Neural crest cell (in vitro differentiated cells): ENCODE measurements around the gene PIK3CG. TPM values are rescaled to one million over a fixed set of nuclear protein-coding genes. Genes with fewer than 3 reads are reported as not detected.
"Not testable (repeated sequence)": the region's sequence is repeated elsewhere in the genome, so short reads cannot be mapped to it uniquely, and the experiment has no call there.

Experiments
- DNase-seq: peaks from one replicate; pipeline ENCODE4 v3.0.0; 2021; ENCODE audit warnings: low read depth, mixed read lengths, low spot score
- H3K27ac Mint-ChIP-seq: one replicate; pipeline ENCODE4 v1.8.0; 2021; ENCODE audit warnings: mild to moderate bottlenecking, mixed read lengths; ENCODE audit not compliant: unreplicated experiment
- H3K27me3 Mint-ChIP-seq: 2 replicates; pipeline ENCODE4 v1.8.0; 2021; ENCODE audit warnings: low read depth, mild to moderate bottlenecking, mixed read lengths
- H3K36me3 Mint-ChIP-seq: 2 replicates; pipeline ENCODE4 v1.8.0; 2021; ENCODE audit warnings: low read depth, mild to moderate bottlenecking, mixed read lengths
- H3K4me1 Mint-ChIP-seq: 2 replicates; pipeline ENCODE4 v1.8.0; 2021; ENCODE audit warnings: mixed read lengths
- H3K4me3 Mint-ChIP-seq: one replicate; pipeline ENCODE4 v1.8.0; 2021; ENCODE audit warnings: mild to moderate bottlenecking, mixed read lengths
- H3K9me3 Mint-ChIP-seq: 2 replicates; pipeline ENCODE4 v1.8.0; 2021; ENCODE audit warnings: mixed read lengths
- total RNA-seq: library from RNA; stranded (reverse); gene quantifications from 2 replicates; pipeline ENCODE4 v1.2.1, GENCODE V29; 2021
- TF ChIP-seq, protein P1 (sequence below): fragments of 200-600 bp; sonication (generic); conservative IDR thresholded peaks from 2 replicates; pipeline ENCODE4 v1.5.0; 2021; ENCODE audit warnings: antibody characterized with exemption, mild to moderate bottlenecking

Gene PIK3CG
- total RNA-seq, 1 donor from 2014 or later: not detected

DNA sequence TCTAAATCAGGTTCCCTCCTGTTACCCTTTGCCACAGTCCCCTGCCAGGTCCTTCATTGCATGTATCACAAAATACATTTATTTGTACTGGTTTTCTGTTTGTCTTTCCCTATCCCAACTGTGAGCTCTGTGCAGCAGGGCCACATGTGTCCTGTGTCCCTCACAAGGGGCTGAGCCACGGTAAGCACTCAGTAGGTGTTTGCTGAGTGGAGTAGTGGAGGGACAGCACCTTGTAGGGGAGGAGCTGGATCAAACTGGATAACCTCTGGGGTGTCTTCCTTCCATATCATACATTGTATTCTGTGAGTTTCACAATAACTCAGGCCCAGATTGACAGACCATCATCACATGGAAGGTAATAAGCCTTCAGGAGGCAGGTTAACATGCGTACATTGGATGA lies 25.9 kb downstream of the PIK3CG start:
- Mint-ChIP-seq H3K9me3 (no peaks in the 10 kb centered on the region), H3K27ac (no peak overlapping the region), H3K4me1 (no peaks in the 10 kb centered on the region), H3K36me3 (no peaks in the 10 kb centered on the region), H3K4me3 (no peak overlapping the region), H3K27me3 (no peaks in the 10 kb centered on the region)
- no peak for DNase-seq
- TF ChIP-seq, protein P1, sequence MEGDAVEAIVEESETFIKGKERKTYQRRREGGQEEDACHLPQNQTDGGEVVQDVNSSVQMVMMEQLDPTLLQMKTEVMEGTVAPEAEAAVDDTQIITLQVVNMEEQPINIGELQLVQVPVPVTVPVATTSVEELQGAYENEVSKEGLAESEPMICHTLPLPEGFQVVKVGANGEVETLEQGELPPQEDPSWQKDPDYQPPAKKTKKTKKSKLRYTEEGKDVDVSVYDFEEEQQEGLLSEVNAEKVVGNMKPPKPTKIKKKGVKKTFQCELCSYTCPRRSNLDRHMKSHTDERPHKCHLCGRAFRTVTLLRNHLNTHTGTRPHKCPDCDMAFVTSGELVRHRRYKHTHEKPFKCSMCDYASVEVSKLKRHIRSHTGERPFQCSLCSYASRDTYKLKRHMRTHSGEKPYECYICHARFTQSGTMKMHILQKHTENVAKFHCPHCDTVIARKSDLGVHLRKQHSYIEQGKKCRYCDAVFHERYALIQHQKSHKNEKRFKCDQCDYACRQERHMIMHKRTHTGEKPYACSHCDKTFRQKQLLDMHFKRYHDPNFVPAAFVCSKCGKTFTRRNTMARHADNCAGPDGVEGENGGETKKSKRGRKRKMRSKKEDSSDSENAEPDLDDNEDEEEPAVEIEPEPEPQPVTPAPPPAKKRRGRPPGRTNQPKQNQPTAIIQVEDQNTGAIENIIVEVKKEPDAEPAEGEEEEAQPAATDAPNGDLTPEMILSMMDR: no peak

DNA sequence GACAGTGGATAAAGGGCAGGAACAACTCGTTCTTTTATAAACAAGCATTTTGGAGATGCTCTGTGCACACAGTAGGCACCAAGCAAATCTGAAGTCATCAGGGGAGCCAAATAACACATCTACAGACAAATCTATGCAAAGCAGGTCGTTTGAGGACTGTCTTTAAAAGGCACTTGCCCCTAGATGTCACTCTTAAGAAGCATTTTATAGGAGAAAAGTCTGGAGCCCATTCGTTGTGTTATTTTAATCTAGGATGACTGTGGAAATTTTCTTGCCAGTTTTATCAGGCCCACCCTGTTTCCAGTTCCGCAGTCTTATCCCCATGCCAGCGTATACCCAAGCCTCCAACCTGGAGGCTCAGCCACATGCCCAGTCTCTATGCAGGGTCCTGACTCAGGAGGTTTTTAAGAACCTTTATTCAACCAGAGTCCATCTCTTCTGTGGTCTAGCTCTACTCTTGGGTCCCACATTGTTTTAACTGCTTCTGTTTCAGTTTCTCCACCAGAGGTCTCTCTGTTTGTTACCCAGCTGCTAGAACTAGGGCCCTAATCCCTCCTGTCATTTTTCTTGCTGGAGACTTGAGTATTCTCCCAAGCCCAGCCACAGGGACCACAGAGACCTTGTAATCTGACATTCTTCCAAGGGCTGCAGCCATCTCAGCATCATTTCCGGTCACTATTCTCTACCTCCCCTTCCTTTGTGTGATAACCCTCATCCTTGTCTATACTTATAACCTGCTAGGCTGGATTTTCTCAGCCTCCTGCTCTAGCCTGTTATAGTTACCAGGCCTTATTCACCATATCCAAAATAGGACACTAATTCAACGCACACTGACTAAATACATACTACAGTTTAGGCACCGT lies 26.7 kb downstream of the PIK3CG start:
- Mint-ChIP-seq H3K27ac (no peak overlapping the region), H3K4me3 (no peak overlapping the region), H3K4me1 (no peaks in the 10 kb centered on the region), H3K36me3 (no peaks in the 10 kb centered on the region), H3K27me3 (no peaks in the 10 kb centered on the region), H3K9me3 (no peaks in the 10 kb centered on the region)
- TF ChIP-seq, protein P1: no peak
- DNase-seq: no peak

DNA sequence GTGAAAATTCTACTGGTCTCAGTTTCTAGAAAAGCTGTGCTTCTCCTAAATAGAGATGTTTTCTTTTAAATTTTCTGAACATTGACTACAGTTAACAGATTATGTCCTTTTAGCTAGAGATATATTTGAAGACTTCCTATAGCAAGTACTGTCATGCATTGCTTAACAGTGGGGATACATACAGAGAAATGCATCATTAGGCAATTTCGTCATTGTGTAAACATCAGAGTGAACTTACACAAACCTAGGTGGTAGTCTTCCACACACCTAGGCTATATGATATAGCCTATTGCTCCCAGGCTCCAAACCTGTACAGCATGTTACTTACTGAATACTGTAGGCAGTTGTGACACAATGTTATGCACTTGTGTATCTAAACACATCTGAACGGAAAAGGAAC lies 28.5 kb downstream of the PIK3CG start:
- Mint-ChIP-seq H3K27ac (no peak overlapping the region), H3K4me3 (no peak overlapping the region)

DNA sequence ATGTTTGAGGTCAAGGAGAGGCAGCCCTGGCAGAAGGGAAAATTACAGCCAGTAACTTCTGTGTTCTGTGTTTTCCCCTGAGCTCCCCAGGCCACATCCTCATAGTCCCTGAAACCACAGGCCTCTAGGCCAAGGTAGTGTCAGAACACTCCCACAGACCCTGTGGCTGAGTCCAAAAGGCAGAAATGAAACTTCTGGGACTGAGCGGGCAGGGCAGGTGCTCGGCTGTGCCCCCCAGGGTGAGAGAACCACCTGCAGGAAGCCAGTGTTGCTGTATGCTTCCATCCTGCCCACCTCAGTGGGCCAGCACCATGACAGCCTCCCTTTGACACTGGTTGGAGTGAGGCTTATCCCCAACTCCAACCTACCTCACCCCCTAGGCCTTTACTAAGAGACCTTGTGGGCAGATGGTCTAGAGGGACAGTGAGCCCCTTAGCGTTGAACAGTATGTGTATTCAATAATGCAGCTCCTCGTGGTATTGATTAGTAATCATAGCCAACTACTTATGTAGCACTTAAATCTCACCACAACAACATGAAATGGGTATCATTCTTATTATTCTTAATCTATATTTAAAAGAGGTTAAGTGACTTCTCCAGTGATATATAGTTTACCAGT lies 30.3 kb downstream of the PIK3CG start:
- Mint-ChIP-seq H3K4me1 (no peaks in the 10 kb centered on the region), H3K9me3 (no peaks in the 10 kb centered on the region), H3K27ac (no peak overlapping the region), H3K36me3 (no peaks in the 10 kb centered on the region), H3K4me3 (no peak overlapping the region), H3K27me3 (no peaks in the 10 kb centered on the region)
- DNase-seq: no peak
- TF ChIP-seq, protein P1: no peak

More for the DNA sequence above, 28.5 kb downstream of the PIK3CG start:
- H3K36me3 Mint-ChIP-seq: no peaks in the 10 kb centered on the region
- no peaks in the 10 kb centered on the region for H3K27me3 Mint-ChIP-seq
- H3K4me1 Mint-ChIP-seq: no peaks in the 10 kb centered on the region
- no peak for DNase-seq
- no peaks in the 10 kb centered on the region for H3K9me3 Mint-ChIP-seq
- TF ChIP-seq, protein P1: no peak

DNA sequence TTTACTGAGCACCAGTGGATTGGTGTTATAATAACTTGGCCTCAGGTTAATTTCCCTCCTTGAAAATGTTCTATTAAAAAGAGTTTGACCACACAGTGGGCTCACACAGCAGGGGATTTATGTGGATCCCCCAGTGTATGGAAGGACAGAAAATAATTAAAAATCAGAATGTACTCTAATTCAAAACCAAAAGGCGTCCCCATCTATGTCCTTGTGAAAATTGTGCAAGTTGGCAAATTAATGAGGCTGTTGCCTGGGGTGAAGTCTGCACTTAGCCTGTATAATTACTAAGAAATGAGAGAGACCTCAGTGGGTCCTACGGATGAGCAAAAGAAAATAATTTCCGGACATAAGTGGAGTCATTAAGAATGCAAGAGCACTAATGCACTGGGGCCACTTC lies 31.1 kb downstream of the PIK3CG start:
- Mint-ChIP-seq H3K36me3 (no peaks in the 10 kb centered on the region), H3K4me1 (no peaks in the 10 kb centered on the region), H3K4me3 (no peak overlapping the region), H3K27me3 (no peaks in the 10 kb centered on the region), H3K27ac (no peak overlapping the region), H3K9me3 (no peaks in the 10 kb centered on the region)
- TF ChIP-seq, protein P1: no peak
- DNase-seq: no peak

DNA sequence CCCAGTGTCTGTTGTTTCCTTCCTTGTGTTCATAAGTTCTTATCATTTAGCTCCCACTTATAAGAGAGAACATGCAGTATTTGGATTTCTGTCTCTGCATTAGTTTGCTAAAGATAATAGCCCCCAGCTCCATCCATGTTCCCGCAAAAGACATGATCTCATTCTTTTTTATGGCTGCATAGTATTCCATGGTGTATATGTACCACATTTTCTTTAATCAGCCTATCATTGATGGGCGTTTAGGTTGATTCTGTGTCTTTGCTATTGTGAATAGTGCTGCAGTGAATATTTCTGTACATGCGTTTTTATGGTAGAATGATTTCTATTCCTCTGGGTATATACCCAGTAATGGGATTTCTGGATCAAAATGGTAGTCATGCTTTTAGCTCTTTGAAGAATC lies 32.5 kb downstream of the PIK3CG start:
- H3K4me3 Mint-ChIP-seq: not testable (repeated sequence)

DNA sequence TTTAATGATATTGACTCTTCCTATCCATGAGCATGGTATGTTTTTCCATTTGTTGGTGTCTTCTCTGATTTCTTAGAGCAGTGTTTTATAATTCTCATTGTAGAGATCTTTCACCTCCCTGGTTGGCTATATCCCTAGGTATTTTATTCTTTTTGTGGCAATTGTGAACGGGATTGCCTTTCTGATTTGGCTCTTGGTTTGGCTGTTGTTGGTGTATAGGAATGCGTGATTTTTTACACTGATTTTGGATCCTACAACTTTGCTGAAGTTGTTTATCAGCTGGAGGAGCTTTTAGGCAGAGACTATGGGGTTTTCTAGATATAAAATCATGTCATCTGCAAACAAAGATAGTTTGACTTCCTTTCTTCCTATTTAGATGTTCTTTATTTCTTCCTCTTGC lies 33.9 kb downstream of the PIK3CG start:
- not testable (repeated sequence) for DNase-seq, H3K4me1 Mint-ChIP-seq, H3K27me3 Mint-ChIP-seq, H3K9me3 Mint-ChIP-seq, H3K4me3 Mint-ChIP-seq, H3K36me3 Mint-ChIP-seq, H3K27ac Mint-ChIP-seq

More for the DNA sequence above, 32.5 kb downstream of the PIK3CG start:
- H3K27ac Mint-ChIP-seq, H3K27me3 Mint-ChIP-seq, H3K4me1 Mint-ChIP-seq, DNase-seq, H3K9me3 Mint-ChIP-seq, H3K36me3 Mint-ChIP-seq: not testable (repeated sequence)
